HepG2 (cell line): Measurements from ENCODE around the gene TMEM236. TPM values are rescaled to one million over a fixed set of nuclear protein-coding genes. Genes with fewer than 3 reads are reported as not detected.
A peak's percentile ranks its signal among the peaks of the same experiment; 100 is the strongest.

Source experiments
- ARID4A ChIP-seq: sonication (generic); formaldehyde crosslinking; IDR thresholded peaks from 2 replicates; pipeline ENCODE4 v1.5.0; 2020; ENCODE audit warnings: mild to moderate bottlenecking, missing genetic modification reagents, borderline replicate concordance
- ATF5 ChIP-seq: sonication (generic); formaldehyde crosslinking; IDR thresholded peaks from 2 replicates; pipeline ENCODE4 v1.4.0; 2020; ENCODE audit warnings: mild to moderate bottlenecking, low read depth, missing genetic modification reagents
- BORCS8-MEF2B ChIP-seq: sonication (generic); formaldehyde crosslinking; IDR thresholded peaks from 2 replicates; pipeline ENCODE4 v1.8.0; 2022; ENCODE audit warnings: mild to moderate bottlenecking, missing genetic modification reagents
- CCAR2 ChIP-seq: fragments of 200-400 bp; formaldehyde crosslinking; optimal IDR thresholded peaks from 2 replicates; pipeline ENCODE3; 2018; ENCODE audit warnings: low read depth, mild to moderate bottlenecking, low read length, moderate library complexity
- CEBPB ChIP-seq: IDR thresholded peaks from 2 replicates; pipeline ENCODE4 v1.6.1; 2011; ENCODE audit warnings: low read depth, low read length, improper control_type of control experiment, borderline replicate concordance
- CREB1 ChIP-seq, 2 experiments: fragments of 450-650 bp in 1 of 2; IDR thresholded peaks; 2 replicates each; pipeline ENCODE4 v1.6.1; 2016 to 2017; ENCODE audit warnings: control low read depth in 1 of 2, mild to moderate bottlenecking in 1 of 2, missing compliant biosample characterization in 1 of 2, missing genetic modification characterization in 1 of 2
- DMAP1 ChIP-seq: IDR thresholded peaks from 2 replicates; pipeline ENCODE4 v1.6.1; 2016
- FLYWCH1 ChIP-seq: sonication (generic); formaldehyde crosslinking; IDR thresholded peaks from 2 replicates; pipeline ENCODE4 v1.8.1; 2023; ENCODE audit warnings: mild to moderate bottlenecking, missing genetic modification reagents
- FOXC1 ChIP-seq: sonication (generic); formaldehyde crosslinking; IDR thresholded peaks from 2 replicates; pipeline ENCODE4 v1.8.0; 2022; ENCODE audit warnings: mild to moderate bottlenecking, missing genetic modification reagents, borderline replicate concordance
- FOXJ3 ChIP-seq: sonication (generic); formaldehyde crosslinking; IDR thresholded peaks from 2 replicates; pipeline ENCODE4 v1.4.0; 2020; ENCODE audit warnings: missing genetic modification reagents, mild to moderate bottlenecking, borderline replicate concordance
- HOXA5 ChIP-seq: sonication (generic); formaldehyde crosslinking; IDR thresholded peaks from 2 replicates; pipeline ENCODE4 v1.4.0; 2020; ENCODE audit warnings: missing genetic modification reagents
- ISL2 ChIP-seq: sonication (generic); formaldehyde crosslinking; IDR thresholded peaks from 2 replicates; pipeline ENCODE4 v1.5.0; 2020; ENCODE audit warnings: missing genetic modification reagents
- MBNL3 ChIP-seq: fragments of 250-450 bp; sonication (Bioruptor Pico); conservative IDR thresholded peaks from 2 replicates; pipeline ENCODE4 v1.8.0; 2022; ENCODE audit warnings: mild to moderate bottlenecking, inconsistent platforms
- MLLT10 ChIP-seq: sonication (generic); formaldehyde crosslinking; IDR thresholded peaks from 2 replicates; pipeline ENCODE4 v1.4.0; 2020; ENCODE audit warnings: missing genetic modification reagents
- RCOR2 ChIP-seq: IDR thresholded peaks from 2 replicates; pipeline ENCODE4 v1.6.1; 2016; ENCODE audit warnings: missing biosample characterization, missing genetic modification reagents
- RFX3 ChIP-seq: IDR thresholded peaks from 2 replicates; pipeline ENCODE4 v1.6.1; 2016; ENCODE audit warnings: missing biosample characterization, missing genetic modification reagents
- SIX1 ChIP-seq: sonication (generic); formaldehyde crosslinking; IDR thresholded peaks from 2 replicates; pipeline ENCODE4 v1.4.0; 2020; ENCODE audit warnings: missing genetic modification reagents, borderline replicate concordance
- SNAPC5 ChIP-seq: sonication (generic); formaldehyde crosslinking; IDR thresholded peaks from 2 replicates; pipeline ENCODE4 v1.8.1; 2023; ENCODE audit warnings: mild to moderate bottlenecking, missing genetic modification reagents, borderline replicate concordance
- TBX2 ChIP-seq: sonication (generic); formaldehyde crosslinking; IDR thresholded peaks from 2 replicates; pipeline ENCODE4 v1.5.0; 2020; ENCODE audit warnings: missing genetic modification reagents, mild to moderate bottlenecking, borderline replicate concordance
- TBX3 ChIP-seq: fragments of 450-650 bp; IDR thresholded peaks from 2 replicates; pipeline ENCODE4 v1.6.1; 2017; ENCODE audit warnings: antibody characterized with exemption, mild to moderate bottlenecking, inconsistent platforms, borderline replicate concordance
- XBP1 ChIP-seq: sonication (generic); formaldehyde crosslinking; IDR thresholded peaks from 2 replicates; pipeline ENCODE4 v1.5.0; 2020; ENCODE audit warnings: missing genetic modification reagents
- ZBTB3 ChIP-seq: sonication (generic); formaldehyde crosslinking; IDR thresholded peaks from 2 replicates; pipeline ENCODE4 v1.4.0; 2020; ENCODE audit warnings: low read depth, mild to moderate bottlenecking, moderate library complexity, missing genetic modification reagents, borderline replicate concordance
- ZEB1 ChIP-seq: IDR thresholded peaks from 2 replicates; pipeline ENCODE4 v1.6.1; 2012; ENCODE audit warnings: mild to moderate bottlenecking, low read depth, inconsistent platforms; ENCODE audit not compliant: insufficient replicate concordance
- ZNF44 ChIP-seq: sonication (generic); formaldehyde crosslinking; IDR thresholded peaks from 2 replicates; pipeline ENCODE4 v1.5.1; 2020; ENCODE audit warnings: mild to moderate bottlenecking, missing genetic modification reagents
- ZNF816 ChIP-seq: sonication (generic); formaldehyde crosslinking; IDR thresholded peaks from 2 replicates; pipeline ENCODE4 v1.8.0; 2022; ENCODE audit warnings: missing genetic modification reagents, mild to moderate bottlenecking, borderline replicate concordance
- ZNF841 ChIP-seq: sonication (generic); formaldehyde crosslinking; IDR thresholded peaks from 2 replicates; pipeline ENCODE4 v1.8.1; 2023; ENCODE audit warnings: missing genetic modification reagents, borderline replicate concordance
- ZNF883 ChIP-seq: sonication (generic); formaldehyde crosslinking; IDR thresholded peaks from 2 replicates; pipeline ENCODE4 v1.5.1; 2020; ENCODE audit warnings: mild to moderate bottlenecking, missing genetic modification reagents; ENCODE audit errors: not compliant biosample characterization
- polyA plus RNA-seq, 8 experiments: library from polyadenylated mRNA; depleted of rRNA in 3 of 8; stranded (reverse) in 7 of 8; unstranded in 1 of 8; fragments of >200 nt; fragmentation: Illumina TruSeq in 4 of 8; extraction: Trizol in 4 of 8; gene quantifications; 2 replicates each; pipeline versions ENCODE4 v1.2.1 to v1.2.3, GENCODE V29; 2011 to 2016; ENCODE audit warnings: low read depth in 4 of 8, missing spikeins in 1 of 8, mixed read lengths in 1 of 8; ENCODE audit not compliant: insufficient read depth in 1 of 8
- total RNA-seq, 5 experiments: library from RNA; depleted of rRNA; stranded (reverse); fragments of >200 nt; fragmentation: Illumina TruSeq; extraction: Trizol; gene quantifications; 2 replicates each; pipeline ENCODE4 v1.2.3, GENCODE V29; 2016; ENCODE audit warnings: low read depth in 1 of 5

TMEM236 gene
- total and polyA plus RNA-seq, 2 of the 13 experiments (the other 11 are each of a cell fraction or from before 2014, with no cell fraction given), result 0.04 to 0.08 TPM

- TF ChIP-seq SIX1 (no peak), CREB1 (IDR thresholded peaks at IDR 0.05) (0 out of 2 replicates have a peak, but pooled peaks have one; percentile 25), CREB1 (CRISPR knock-in tag; IDR thresholded peaks at IDR 0.05) (no peak), RFX3 (no peak), ZEB1 (no peak), ZNF841 (CRISPR knock-in tag) (no peak), DMAP1 (CRISPR knock-in tag) (no peak), RCOR2 (CRISPR knock-in tag) (no peak), BORCS8-MEF2B (CRISPR knock-in tag) (no peak), HOXA5 (CRISPR knock-in tag) (no peak), SNAPC5 (CRISPR knock-in tag) (no peak), CCAR2 (no peak), MLLT10 (CRISPR knock-in tag) (no peak), ZNF883 (CRISPR knock-in tag) (no peak), TBX2 (no peak), ZBTB3 (CRISPR knock-in tag) (no peak), TBX3 (peak; percentile 85; the same call in 1 of the 2 replicates), XBP1 (CRISPR knock-in tag) (no peak), FOXC1 (CRISPR knock-in tag) (no peak), CEBPB (peak; percentile 36; the same call in 1 of the 2 replicates), ZNF44 (CRISPR knock-in tag) (no peak), ARID4A (no peak), ISL2 (CRISPR knock-in tag) (peak; percentile 34; the same call in 1 of the 2 replicates), FLYWCH1 (CRISPR knock-in tag) (no peak), ATF5 (CRISPR knock-in tag) (no peak), MBNL3 (CRISPR knock-in tag) (no peak), FOXJ3 (CRISPR knock-in tag) (no peak), ZNF816 (CRISPR knock-in tag) (no peak)
Observed at GRCh38 chr10:17793823-17794644, 42.0 kb downstream of the TMEM236 start (continued).
